ENCODE results near the gene MKRN1.
A peak's percentile ranks its signal among the peaks of the same experiment; 100 is the strongest.

DNA sequence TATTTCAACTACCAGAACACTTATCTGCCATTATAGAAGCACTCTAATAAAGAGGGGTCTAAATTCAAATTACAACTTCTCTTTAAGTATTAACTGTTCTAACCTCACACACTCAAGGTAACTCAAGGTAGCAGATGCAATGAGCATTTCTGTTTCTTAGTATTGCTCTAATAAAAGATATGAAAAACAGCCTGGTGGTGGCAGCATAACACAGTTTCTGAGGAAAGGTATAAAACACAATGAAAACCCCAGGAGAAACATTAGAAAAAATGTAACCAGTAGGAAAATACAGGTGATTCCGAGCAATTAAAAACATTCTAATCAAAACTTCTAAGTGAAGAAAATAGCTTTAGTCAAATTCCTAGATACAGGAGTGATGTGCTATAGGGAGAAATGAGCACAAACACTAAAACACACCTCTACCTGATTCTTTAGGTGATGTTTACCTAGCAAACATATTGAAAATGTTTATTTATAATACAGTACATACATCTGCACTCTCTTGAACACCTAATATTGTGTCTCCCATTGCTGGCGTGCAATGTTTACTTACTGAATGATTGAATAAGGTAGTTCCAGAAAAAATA, 3.5 kb downstream of the MKRN1 start:
- TF ChIP-seq CTCF (IDR thresholded peaks at IDR 0.05; ENCODE audit: low read depth, low read length, poor library complexity, severe bottlenecking) (peak; percentile 82), EZH2phosphoT487 (IDR thresholded peaks at IDR 0.05; ENCODE audit: borderline replicate concordance, low read length) (no peak)

Data from DOHH2 (cell line).